Smooth muscle cell (in vitro differentiated cells): ENCODE data around the gene VPS29. TPM values are rescaled to one million over a fixed set of nuclear protein-coding genes. Genes with fewer than 3 reads are reported as not detected.

Experiments
- DNase-seq: peaks from one replicate; lab custom pipeline; 2025; ENCODE audit not compliant: unreplicated experiment; lab: John Stamatoyannopoulos, UW
- H2AFZ ChIP-seq: fragments of 200-600 bp; sonication (generic); 2 replicates; pipeline ENCODE4 v1.6.0; 2016; ENCODE audit warnings: antibody characterized with exemption, low read depth, mild to moderate bottlenecking
- H3F3A ChIP-seq: fragments of 200-600 bp; sonication (generic); 2 replicates; pipeline ENCODE4 v1.6.0; 2017; ENCODE audit warnings: antibody characterized with exemption, low read depth
- H3K27ac ChIP-seq: fragments of 200-600 bp; sonication (generic); 2 replicates; pipeline ENCODE4 v1.5.1; 2016; ENCODE audit warnings: low read depth, mild to moderate bottlenecking
- H3K27me3 ChIP-seq: fragments of 200-600 bp; sonication (generic); 2 replicates; pipeline ENCODE4 v1.6.1; 2016; ENCODE audit warnings: low read depth, mild to moderate bottlenecking
- H3K36me3 ChIP-seq: fragments of 200-600 bp; sonication (generic); 2 replicates; pipeline ENCODE4 v1.5.1; 2016; ENCODE audit warnings: low read depth
- H3K4me1 ChIP-seq: fragments of 200-600 bp; sonication (generic); 2 replicates; pipeline ENCODE4 v1.5.1; 2016; ENCODE audit warnings: low read depth
- H3K4me2 ChIP-seq: fragments of 200-600 bp; sonication (generic); 2 replicates; pipeline ENCODE4 v1.6.0; 2016; ENCODE audit warnings: mild to moderate bottlenecking
- H3K4me3 ChIP-seq: fragments of 200-600 bp; sonication (generic); 2 replicates; pipeline ENCODE4 v1.5.1; 2016; ENCODE audit warnings: mild to moderate bottlenecking
- H3K79me2 ChIP-seq: fragments of 200-600 bp; sonication (generic); 2 replicates; pipeline ENCODE4 v1.6.0; 2016; ENCODE audit warnings: low read depth, mild to moderate bottlenecking
- H3K9ac ChIP-seq: fragments of 200-600 bp; sonication (generic); 2 replicates; pipeline ENCODE4 v1.6.0; 2016; ENCODE audit warnings: low read depth
- H3K9me3 ChIP-seq: fragments of 200-600 bp; sonication (generic); replicated peaks from 2 replicates; pipeline ENCODE4 v1.5.1; 2016; ENCODE audit warnings: low read depth
- H4K20me1 ChIP-seq: fragments of 200-600 bp; sonication (generic); 2 replicates; pipeline ENCODE4 v1.6.0; 2016; ENCODE audit warnings: low read depth
- WGBS: methylation state at CpG from one replicate; pipeline ENCODE4 v1.1.7; 2016; ENCODE audit warnings: low lambda C conversion rate; 5-methylcytosine and 5-hydroxymethylcytosine counted together
- polyA plus RNA-seq: library from polyadenylated mRNA; unstranded; fragments of >200 nt; fragmentation: Nextera tagmentation; extraction: Ambion mirVana; gene quantifications from 2 replicates; pipeline ENCODE4 v1.2.1, GENCODE V29; 2016
- total RNA-seq: library from RNA; depleted of rRNA; stranded (reverse); fragments of >200 nt; gene quantifications from 2 replicates; pipeline ENCODE4 v1.2.3, GENCODE V29; 2014
- TF ChIP-seq, protein P1 (sequence below): fragments of 200-600 bp; sonication (generic); IDR thresholded peaks from 2 replicates; pipeline ENCODE4 v1.5.1; 2017; ENCODE audit warnings: borderline replicate concordance, mild to moderate bottlenecking, antibody characterized with exemption; ENCODE audit not compliant: insufficient read depth, poor library complexity, severe bottlenecking

Gene VPS29
- total and polyA plus RNA-seq, 2 experiments from 2014 or later: 72.9 to 136 TPM

DNA sequence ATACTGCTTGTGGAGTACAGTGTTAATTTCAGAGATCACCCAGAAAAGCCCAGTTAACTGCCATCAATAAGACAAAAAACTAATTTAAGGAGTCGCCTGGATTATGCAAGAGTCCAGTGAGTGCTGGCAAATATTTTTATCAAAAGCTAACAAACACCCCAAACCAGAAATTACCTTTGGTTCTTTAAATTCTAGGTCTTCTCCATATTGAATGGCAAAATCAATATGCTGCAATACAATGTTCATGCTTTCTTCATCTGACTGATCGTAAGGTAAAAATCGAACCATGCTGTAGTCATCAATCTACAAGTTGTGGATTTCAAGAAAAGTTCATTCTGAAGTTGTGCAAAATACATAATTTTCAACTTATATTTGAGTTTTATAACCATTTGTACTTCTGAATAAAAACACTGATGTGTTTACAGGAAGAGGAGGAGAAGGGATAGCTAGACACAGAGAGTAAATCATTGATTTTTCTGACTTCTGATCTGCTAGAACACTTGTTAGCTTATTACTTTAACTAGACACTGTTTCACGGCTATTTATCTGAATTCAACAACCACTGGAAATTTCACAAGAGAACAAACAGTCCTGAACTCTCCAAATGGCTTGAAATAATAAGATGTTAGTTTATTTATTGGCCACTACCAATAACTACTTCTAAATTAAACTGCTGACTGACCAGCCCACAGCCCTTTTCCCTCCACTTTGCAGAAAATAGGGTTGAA is 48.2 kb downstream of the VPS29 start:
- no peaks in the 10 kb centered on the region for H3K36me3 ChIP-seq
- H3F3A ChIP-seq: peaks cover 6% of the 10 kb centered on the region
- no peak overlapping the region for H3K4me2 ChIP-seq
- no peaks in the 10 kb centered on the region for H3K27me3 ChIP-seq
- no peaks in the 10 kb centered on the region for H3K9me3 ChIP-seq
- no peak overlapping the region for H3K4me3 ChIP-seq
- WGBS: 97% methylated on average over 4 of the region's 4 CpGs
- TF ChIP-seq, protein P1, sequence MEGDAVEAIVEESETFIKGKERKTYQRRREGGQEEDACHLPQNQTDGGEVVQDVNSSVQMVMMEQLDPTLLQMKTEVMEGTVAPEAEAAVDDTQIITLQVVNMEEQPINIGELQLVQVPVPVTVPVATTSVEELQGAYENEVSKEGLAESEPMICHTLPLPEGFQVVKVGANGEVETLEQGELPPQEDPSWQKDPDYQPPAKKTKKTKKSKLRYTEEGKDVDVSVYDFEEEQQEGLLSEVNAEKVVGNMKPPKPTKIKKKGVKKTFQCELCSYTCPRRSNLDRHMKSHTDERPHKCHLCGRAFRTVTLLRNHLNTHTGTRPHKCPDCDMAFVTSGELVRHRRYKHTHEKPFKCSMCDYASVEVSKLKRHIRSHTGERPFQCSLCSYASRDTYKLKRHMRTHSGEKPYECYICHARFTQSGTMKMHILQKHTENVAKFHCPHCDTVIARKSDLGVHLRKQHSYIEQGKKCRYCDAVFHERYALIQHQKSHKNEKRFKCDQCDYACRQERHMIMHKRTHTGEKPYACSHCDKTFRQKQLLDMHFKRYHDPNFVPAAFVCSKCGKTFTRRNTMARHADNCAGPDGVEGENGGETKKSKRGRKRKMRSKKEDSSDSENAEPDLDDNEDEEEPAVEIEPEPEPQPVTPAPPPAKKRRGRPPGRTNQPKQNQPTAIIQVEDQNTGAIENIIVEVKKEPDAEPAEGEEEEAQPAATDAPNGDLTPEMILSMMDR: no peak
- no peak overlapping the region for H3K27ac ChIP-seq
- H3K9ac ChIP-seq: no peak overlapping the region
- H4K20me1 ChIP-seq: no peaks in the 10 kb centered on the region
- DNase-seq: no peak
- H2AFZ ChIP-seq: no peak overlapping the region
- H3K79me2 ChIP-seq: peaks cover 14% of the 10 kb centered on the region
- H3K4me1 ChIP-seq: peaks cover 4% of the 10 kb centered on the region

DNA sequence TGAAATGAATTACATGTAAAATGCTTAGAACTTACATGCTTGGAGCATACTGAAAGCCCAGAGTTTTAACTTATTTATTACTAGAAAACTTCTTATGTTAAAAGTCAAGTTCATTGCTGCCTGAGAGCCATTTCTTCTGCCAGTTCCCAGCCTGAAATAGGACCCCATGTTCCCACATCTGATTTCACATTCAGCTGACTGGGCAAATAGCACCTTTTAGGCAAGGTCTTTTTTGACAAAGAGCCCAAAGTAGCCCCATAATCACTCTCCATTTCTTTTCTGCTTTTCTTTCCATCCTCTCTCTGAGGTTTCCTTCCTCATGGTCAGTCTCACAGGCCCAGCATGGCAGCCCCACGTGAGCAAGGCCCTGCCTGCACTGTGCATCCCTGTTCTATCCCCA is 50.6 kb downstream of the VPS29 start:
- TF ChIP-seq, protein P1: no peak
- Histone ChIP-seq H3K9ac (no peak overlapping the region), H3K4me1 (peaks cover 4% of the 10 kb centered on the region), H3K36me3 (no peaks in the 10 kb centered on the region), H3K27me3 (no peaks in the 10 kb centered on the region), H3K27ac (peak overlapping the region; percentile 18), H3K9me3 (no peaks in the 10 kb centered on the region), H3K4me3 (no peak overlapping the region), H2AFZ (no peak overlapping the region), H3K4me2 (no peak overlapping the region), H4K20me1 (peaks cover 21% of the 10 kb centered on the region), H3F3A (peaks cover 10% of the 10 kb centered on the region), H3K79me2 (peaks cover 39% of the 10 kb centered on the region)
- 92% methylated on average over 1 of the region's 1 CpG for WGBS
- DNase-seq: no peak

DNA sequence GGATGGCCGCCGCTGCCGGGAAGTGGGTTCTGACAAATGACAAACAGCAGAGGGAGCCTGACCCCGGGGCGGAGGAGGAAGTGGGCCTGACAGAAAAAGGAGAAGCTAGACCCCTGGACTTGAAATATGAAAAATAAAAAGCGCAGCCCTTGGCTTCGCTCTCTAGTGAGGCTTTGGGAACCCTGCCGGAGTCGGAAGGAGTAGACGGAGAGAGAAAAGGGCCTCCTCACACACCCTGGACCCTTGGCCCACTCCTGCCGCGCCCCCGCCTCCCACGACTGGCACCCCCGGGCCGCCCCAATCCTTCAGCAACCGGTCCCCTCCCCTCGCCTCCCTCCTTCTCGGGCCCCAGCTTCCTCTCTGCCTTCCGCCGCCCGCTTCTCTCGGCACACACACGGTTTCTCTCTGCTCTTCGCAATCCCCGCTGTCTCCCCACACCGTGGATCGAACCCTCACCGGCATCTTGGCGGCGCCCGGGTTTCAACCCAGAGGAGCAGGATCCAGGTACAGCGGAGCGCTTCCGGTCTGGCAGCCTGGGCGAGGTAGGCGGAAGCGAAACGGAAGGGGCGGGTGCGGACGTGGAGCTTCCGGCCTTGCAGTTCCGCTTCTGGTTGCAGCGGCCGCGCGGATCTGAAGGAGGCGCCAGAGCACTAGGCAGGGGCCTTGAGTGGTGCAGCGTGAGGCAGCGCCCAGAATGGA is 52.0 kb downstream of the VPS29 start, which contains the start of gene ARPC3:
ARPC3 (minus strand) TSS at position 539 of the 699 bp plus-strand sequence; CDS start at position 462, 77 bp downstream.
- Histone ChIP-seq H3K27me3 (no peaks in the 10 kb centered on the region), H3K4me1 (peaks cover 4% of the 10 kb centered on the region), H4K20me1 (peaks cover 34% of the 10 kb centered on the region), H2AFZ (peak within 1 kb of the TSS; percentile 98), H3K9me3 (no peaks in the 10 kb centered on the region), H3K4me2 (peak within 1 kb of the TSS; percentile 97), H3K79me2 (peaks cover 48% of the 10 kb centered on the region), H3F3A (peaks cover 14% of the 10 kb centered on the region), H3K9ac (peak within 1 kb of the TSS; percentile 98), H3K4me3 (peak within 1 kb of the TSS; percentile 100), H3K36me3 (peaks cover 4% of the 10 kb centered on the region), H3K27ac (peak within 1 kb of the TSS; percentile 96)
- under 1% methylated on average over 35 of the region's 51 CpGs for WGBS
- TF ChIP-seq, protein P1: peak; percentile 81
- DNase-seq: peak; percentile 62
